ENCODE results near the gene CRY1. TPM values are rescaled to one million over a fixed set of nuclear protein-coding genes. Genes with fewer than 3 reads are reported as not detected.
"Not testable (repeated sequence)": the region's sequence is repeated elsewhere in the genome, so short reads cannot be mapped to it uniquely, and the experiment has no call there.

Gene CRY1
- total RNA-seq, 1 experiment from 2014 or later = 23.1 TPM

DNA sequence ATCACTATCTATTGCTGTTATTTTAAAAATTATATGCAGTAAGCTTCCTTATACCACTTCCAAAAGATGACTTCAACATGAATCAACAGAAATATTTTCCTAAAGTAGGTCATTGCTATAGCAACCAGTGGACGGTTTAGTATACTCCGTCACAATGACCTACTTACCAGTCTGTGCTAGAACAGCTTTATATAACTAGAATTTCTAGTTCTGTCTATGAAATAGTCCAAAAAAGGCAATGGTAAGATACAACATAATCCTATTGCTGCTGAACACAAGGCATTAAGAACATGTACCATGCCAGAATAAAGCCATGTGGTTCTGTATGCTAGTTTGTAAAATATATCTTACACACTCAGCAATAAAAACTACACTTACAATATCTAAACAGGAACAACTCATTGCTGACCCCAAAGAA is 65.7 kb downstream of the CRY1 start:
- POLR2A ChIA-PET = no interaction called here
- H3K27ac Mint-ChIP-seq = no peak overlapping the region
- no peak overlapping the region for H3K4me3 Mint-ChIP-seq

DNA sequence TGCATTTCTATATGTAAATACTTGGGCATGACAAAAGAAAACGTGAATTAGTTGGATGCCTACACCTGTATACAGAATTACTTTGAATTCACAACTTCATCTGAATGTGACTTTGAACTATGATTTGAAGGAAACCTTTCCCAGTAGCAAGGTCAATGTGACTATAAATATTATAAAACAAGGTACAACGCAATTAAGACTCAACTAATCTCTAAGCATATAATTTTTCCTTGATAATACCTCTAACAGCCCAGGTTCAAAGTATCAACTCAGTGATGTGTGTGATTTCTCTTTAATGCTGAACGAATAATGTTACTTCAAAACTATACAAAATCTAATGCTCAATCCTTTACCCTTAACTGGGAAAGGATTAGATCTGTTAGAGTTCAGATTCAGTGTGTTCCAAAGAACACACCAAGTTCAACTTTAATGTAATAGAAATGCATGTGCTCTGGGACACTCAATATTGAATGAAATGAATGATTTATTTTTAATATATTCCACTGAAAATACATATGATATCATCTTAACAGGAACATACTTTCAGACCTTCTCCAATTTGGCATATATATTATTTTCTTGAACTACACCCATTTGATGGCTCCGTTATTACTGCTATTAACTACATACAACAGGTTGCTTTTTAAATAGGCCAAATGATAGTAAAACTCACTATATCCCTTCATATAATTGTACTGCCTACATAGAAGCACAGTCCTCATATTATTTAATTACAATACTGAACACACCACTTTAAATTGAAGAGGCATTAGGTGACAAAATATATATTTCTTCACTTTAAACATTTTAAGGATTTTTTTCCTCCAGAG is 66.3 kb downstream of the CRY1 start:
- Mint-ChIP-seq H3K9me3 (no peaks in the 10 kb centered on the region), H3K27me3 (ENCODE audit: low read depth) (no peaks in the 10 kb centered on the region), H3K4me1 (peaks cover 8% of the 10 kb centered on the region), H3K27ac (no peak overlapping the region), H3K4me3 (no peak overlapping the region), H3K36me3 (no peaks in the 10 kb centered on the region)
- CTCF ChIA-PET = no interaction called here
- POLR2A ChIA-PET = no interaction called here
- DNase-seq (ENCODE audit: low spot score) (no peak), ATAC-seq (no peak)
- TF ChIP-seq NFYB (CRISPR knock-in tag; conservative IDR thresholded peaks at IDR 0.05; ENCODE audit: low read depth) (no peak), FOXP1 (CRISPR knock-in tag; IDR thresholded peaks at IDR 0.05; ENCODE audit: borderline replicate concordance) (no peak), ZNF263 (CRISPR knock-in tag; IDR thresholded peaks at IDR 0.05; ENCODE audit: low read depth) (no peak), TP53 (CRISPR knock-in tag; IDR thresholded peaks at IDR 0.05) (no peak), OVOL2 (CRISPR knock-in tag; IDR thresholded peaks at IDR 0.05; ENCODE audit: borderline replicate concordance) (no peak), EMX1 (CRISPR knock-in tag; IDR thresholded peaks at IDR 0.05) (no peak)
- TF ChIP-seq, protein P1, sequence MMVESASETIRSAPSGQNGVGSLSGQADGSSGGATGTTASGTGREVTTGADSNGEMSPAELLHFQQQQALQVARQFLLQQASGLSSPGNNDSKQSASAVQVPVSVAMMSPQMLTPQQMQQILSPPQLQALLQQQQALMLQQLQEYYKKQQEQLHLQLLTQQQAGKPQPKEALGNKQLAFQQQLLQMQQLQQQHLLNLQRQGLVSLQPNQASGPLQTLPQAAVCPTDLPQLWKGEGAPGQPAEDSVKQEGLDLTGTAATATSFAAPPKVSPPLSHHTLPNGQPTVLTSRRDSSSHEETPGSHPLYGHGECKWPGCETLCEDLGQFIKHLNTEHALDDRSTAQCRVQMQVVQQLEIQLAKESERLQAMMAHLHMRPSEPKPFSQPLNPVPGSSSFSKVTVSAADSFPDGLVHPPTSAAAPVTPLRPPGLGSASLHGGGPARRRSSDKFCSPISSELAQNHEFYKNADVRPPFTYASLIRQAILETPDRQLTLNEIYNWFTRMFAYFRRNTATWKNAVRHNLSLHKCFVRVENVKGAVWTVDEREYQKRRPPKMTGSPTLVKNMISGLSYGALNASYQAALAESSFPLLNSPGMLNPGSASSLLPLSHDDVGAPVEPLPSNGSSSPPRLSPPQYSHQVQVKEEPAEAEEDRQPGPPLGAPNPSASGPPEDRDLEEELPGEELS (CRISPR knock-in tag; IDR thresholded peaks at IDR 0.05) = no peak
- TF ChIP-seq, protein P2, sequence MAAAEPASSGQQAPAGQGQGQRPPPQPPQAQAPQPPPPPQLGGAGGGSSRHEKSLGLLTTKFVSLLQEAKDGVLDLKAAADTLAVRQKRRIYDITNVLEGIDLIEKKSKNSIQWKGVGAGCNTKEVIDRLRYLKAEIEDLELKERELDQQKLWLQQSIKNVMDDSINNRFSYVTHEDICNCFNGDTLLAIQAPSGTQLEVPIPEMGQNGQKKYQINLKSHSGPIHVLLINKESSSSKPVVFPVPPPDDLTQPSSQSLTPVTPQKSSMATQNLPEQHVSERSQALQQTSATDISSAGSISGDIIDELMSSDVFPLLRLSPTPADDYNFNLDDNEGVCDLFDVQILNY (CRISPR knock-in tag; IDR thresholded peaks at IDR 0.05) = no peak

More for the DNA sequence above, 65.7 kb downstream of the CRY1 start:
- Mint-ChIP-seq H3K27me3 (ENCODE audit: low read depth) (no peaks in the 10 kb centered on the region), H3K4me1 (peaks cover 8% of the 10 kb centered on the region), H3K9me3 (no peaks in the 10 kb centered on the region), H3K36me3 (no peaks in the 10 kb centered on the region)
- TF ChIP-seq ATF3 (CRISPR knock-in tag; conservative IDR thresholded peaks at IDR 0.05) (no peak), PRRX2 (CRISPR knock-in tag; IDR thresholded peaks at IDR 0.05) (no peak), RORB (CRISPR knock-in tag; IDR thresholded peaks at IDR 0.05) (no peak), E2F4 (CRISPR knock-in tag; IDR thresholded peaks at IDR 0.05; ENCODE audit: borderline replicate concordance, low read depth) (no peak), TEAD4 (CRISPR knock-in tag; IDR thresholded peaks at IDR 0.05) (no peak), IRF2 (CRISPR knock-in tag; IDR thresholded peaks at IDR 0.05; ENCODE audit: borderline replicate concordance, low read depth) (no peak), ATF6 (CRISPR knock-in tag; IDR thresholded peaks at IDR 0.05) (no peak), PREB (CRISPR knock-in tag; IDR thresholded peaks at IDR 0.05; ENCODE audit: borderline replicate concordance) (no peak), ZNF423 (CRISPR knock-in tag; IDR thresholded peaks at IDR 0.05) (no peak), STAT6 (CRISPR knock-in tag; conservative IDR thresholded peaks at IDR 0.05; ENCODE audit: low read depth) (no peak)
- no peak for ATAC-seq
- DNase-seq (ENCODE audit: low spot score) = no peak
- CTCF ChIA-PET = no interaction called here

GRCh38 chr12:107026356-107026755 is 67.0 kb downstream of the CRY1 start:
- H3K27ac Mint-ChIP-seq; H3K9me3 Mint-ChIP-seq; H3K27me3 Mint-ChIP-seq (ENCODE audit: low read depth); H3K4me3 Mint-ChIP-seq; DNase-seq (ENCODE audit: low spot score); H3K36me3 Mint-ChIP-seq; H3K4me1 Mint-ChIP-seq; POLR2A ChIA-PET; ATAC-seq; CTCF ChIA-PET: not testable (repeated sequence)

Measured in WTC11 (cell line).